ENCODE results near the gene CETN3.

- TF ChIP-seq CTCF (IDR thresholded peaks at IDR 0.05; ENCODE audit: low read length) (no peak), EZH2 (optimal IDR thresholded peaks at IDR 0.05; ENCODE audit: low read depth, low read length) (no peak)
Observed at GRCh38 chr5:90379652-90380051, 29.9 kb downstream of the CETN3 start.
